Fibroblast of villous mesenchyme (primary cell): Measurements from ENCODE around the gene KCNJ5. TPM values are rescaled to one million over a fixed set of nuclear protein-coding genes. Genes with fewer than 3 reads are reported as not detected.

Experiments used
- DNase-seq: peaks from one replicate; pipeline ENCODE4 v3.0.0-alpha.2; 2010; ENCODE audit warnings: low read depth
- H3K4me3 ChIP-seq: 2 replicates; pipeline ENCODE4 v1.5.1; 2011; ENCODE audit warnings: low read depth, mild to moderate bottlenecking, low read length
- CTCF ChIP-seq: IDR thresholded peaks from 2 replicates; pipeline ENCODE4 v1.5.1; 2012; ENCODE audit warnings: low read depth, mild to moderate bottlenecking, low read length; ENCODE audit not compliant: insufficient read depth
- total RNA-seq: library from RNA; depleted of rRNA; stranded (reverse); fragments of >200 nt; gene quantifications from 2 replicates; pipeline ENCODE4 v1.2.3, GENCODE V29; 2012

KCNJ5 gene
- total RNA-seq, 1 donor: under 0.01 TPM

DNA sequence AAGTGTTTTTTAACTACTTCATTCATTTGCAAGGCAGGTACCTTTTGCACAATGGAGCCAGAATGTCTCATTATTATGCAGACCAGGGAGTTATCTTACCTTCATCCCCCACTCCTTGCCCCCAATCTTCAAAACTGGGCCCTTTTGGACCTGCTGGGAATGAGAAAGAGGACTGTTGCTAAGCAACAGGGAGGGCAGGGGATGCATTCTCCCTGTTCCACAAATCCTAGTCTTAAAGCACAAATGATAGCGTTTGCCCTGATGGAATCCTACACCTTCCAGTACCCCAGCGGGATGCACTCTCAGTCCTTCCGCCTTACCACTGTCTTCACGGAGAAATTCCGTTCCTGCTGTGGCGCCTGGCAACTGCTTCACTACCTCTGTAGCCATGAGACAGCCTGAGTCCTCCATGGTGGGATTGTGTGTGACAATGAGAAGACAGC lies 20.0 kb upstream of the KCNJ5 start:
- TF ChIP-seq CTCF: no peak
- no peak for DNase-seq
- no peak overlapping the region for H3K4me3 ChIP-seq

- DNase-seq: no peak
- no peak overlapping the region for H3K4me3 ChIP-seq
- no peak for TF ChIP-seq CTCF
These were observed 19.1 kb upstream of the KCNJ5 start for GRCh38 chr11:128872094-128872493.

- no peak for DNase-seq
- no peak overlapping the region for H3K4me3 ChIP-seq
- TF ChIP-seq CTCF: no peak
These were observed 18.6 kb upstream of the KCNJ5 start for GRCh38 chr11:128872594-128872993.

DNA sequence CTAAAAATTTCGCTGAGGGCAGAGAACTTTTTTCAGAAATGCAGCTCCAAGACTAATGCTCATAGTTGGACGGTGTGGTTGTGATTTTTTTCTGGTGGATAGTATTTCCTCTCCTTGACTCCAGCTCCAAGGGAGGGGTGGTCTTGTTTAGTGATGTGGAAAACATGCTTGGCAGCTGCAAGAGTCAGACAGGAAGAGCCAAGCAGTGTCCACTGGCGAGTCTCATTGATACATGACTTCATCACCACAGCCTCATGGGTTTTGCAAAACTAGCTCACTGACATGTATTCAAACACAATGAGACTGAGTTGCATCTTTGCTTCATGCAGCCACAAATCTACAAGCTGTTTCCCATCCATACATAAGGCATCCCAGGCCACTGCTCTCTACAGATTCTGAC lies 16.7 kb upstream of the KCNJ5 start:
- no peak for DNase-seq
- H3K4me3 ChIP-seq: no peak overlapping the region
- TF ChIP-seq CTCF: no peak

- H3K4me3 ChIP-seq: no peak overlapping the region
- no peak for TF ChIP-seq CTCF
- no peak for DNase-seq
These were observed 15.0 kb upstream of the KCNJ5 start for GRCh38 chr11:128876133-128876650.

GRCh38 chr11:128877726-128878125 lies 13.4 kb upstream of the KCNJ5 start:
- no peak for TF ChIP-seq CTCF
- no peak overlapping the region for H3K4me3 ChIP-seq
- no peak for DNase-seq

GRCh38 chr11:128878455-128878854 lies 12.7 kb upstream of the KCNJ5 start:
- DNase-seq: no peak
- no peak for TF ChIP-seq CTCF

More at GRCh38 chr11:128878455-128878854, 12.7 kb upstream of the KCNJ5 start:
- no peak overlapping the region for H3K4me3 ChIP-seq
